Measurements from ENCODE around the gene TEKT5.
"Not testable (repeated sequence)": the region's sequence is repeated elsewhere in the genome, so short reads cannot be mapped to it uniquely, and the experiment has no call there.

- TF ChIP-seq, protein P1, sequence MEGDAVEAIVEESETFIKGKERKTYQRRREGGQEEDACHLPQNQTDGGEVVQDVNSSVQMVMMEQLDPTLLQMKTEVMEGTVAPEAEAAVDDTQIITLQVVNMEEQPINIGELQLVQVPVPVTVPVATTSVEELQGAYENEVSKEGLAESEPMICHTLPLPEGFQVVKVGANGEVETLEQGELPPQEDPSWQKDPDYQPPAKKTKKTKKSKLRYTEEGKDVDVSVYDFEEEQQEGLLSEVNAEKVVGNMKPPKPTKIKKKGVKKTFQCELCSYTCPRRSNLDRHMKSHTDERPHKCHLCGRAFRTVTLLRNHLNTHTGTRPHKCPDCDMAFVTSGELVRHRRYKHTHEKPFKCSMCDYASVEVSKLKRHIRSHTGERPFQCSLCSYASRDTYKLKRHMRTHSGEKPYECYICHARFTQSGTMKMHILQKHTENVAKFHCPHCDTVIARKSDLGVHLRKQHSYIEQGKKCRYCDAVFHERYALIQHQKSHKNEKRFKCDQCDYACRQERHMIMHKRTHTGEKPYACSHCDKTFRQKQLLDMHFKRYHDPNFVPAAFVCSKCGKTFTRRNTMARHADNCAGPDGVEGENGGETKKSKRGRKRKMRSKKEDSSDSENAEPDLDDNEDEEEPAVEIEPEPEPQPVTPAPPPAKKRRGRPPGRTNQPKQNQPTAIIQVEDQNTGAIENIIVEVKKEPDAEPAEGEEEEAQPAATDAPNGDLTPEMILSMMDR (IDR thresholded peaks at IDR 0.05) = not testable (repeated sequence)
- TF ChIP-seq EP300 (IDR thresholded peaks at IDR 0.05); POLR2A (IDR thresholded peaks at IDR 0.05; ENCODE audit: low read depth): not testable (repeated sequence)
These were observed 46.5 kb upstream of the TEKT5 start for GRCh38 chr16:10741249-10741648.

Measured in esophagus muscularis mucosa (tissue), 4 donors.